GM04504 (cell line): ENCODE data around the gene SLC27A3.

ENCODE experiments used
- DNase-seq: peaks from one replicate; pipeline ENCODE4 v3.0.0-alpha.2; 2012; ENCODE audit warnings: low read depth

Gene SLC27A3

GRCh38 chr1:153799566-153800465 lies 24.6 kb downstream of the SLC27A3 start:
- DNase-seq, result no peak

GRCh38 chr1:153800516-153800915 lies 25.3 kb downstream of the SLC27A3 start:
- DNase-seq, result no peak

DNA sequence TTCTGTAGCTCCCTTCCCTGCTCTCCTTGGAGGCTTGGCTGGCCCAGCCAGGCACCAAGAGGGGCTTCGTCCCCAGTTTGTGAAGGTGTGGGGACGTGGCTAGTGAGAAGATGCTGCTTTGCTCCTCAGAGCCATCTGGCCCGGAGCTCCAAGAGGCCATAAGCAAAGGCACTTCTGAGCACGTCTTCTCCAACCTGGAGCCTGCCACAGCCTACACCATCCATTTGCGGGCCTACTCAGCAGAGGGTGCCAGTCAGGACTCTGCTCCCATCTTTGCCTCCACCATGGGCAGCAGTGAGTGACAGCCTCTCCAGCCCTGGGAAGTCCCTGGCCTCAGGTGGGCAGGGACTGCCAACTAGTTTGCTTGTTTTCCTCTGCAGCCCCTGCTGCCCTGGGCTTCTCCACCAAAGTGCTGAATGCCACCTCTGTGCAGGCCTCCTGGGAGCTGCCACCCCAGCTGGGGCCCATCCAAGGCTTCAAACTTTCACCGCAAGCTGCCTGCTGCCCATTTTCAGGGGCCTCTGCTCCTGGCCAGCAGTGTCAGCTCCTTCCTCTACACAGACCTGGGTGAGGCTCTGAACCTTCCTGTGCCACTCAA lies 25.9 kb downstream of the SLC27A3 start:
- no peak for DNase-seq

- no peak for DNase-seq
Observed at GRCh38 chr1:153801786-153802697, 26.8 kb downstream of the SLC27A3 start.

GRCh38 chr1:153803470-153804056 lies 28.4 kb downstream of the SLC27A3 start:
- no peak for DNase-seq

DNA sequence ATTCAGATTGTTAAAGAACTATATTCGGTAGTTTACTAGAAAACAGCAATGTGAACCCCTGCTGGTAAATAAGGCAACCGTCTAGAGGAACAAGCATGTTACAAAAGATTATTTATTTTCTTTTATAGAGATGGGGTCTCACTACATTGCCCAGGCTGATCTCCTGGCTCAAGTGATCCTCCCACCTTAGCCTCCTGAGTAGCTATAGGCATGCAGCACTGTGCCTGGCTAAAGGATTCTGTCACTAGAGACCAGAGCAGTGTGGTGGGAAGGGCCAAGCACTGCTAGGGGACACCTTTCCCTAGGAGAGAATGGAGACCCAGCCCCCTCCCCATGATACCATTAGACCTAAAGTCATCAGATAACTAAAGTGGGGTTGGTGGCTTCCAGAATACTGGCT lies 28.9 kb downstream of the SLC27A3 start:
- DNase-seq, result no peak

DNA sequence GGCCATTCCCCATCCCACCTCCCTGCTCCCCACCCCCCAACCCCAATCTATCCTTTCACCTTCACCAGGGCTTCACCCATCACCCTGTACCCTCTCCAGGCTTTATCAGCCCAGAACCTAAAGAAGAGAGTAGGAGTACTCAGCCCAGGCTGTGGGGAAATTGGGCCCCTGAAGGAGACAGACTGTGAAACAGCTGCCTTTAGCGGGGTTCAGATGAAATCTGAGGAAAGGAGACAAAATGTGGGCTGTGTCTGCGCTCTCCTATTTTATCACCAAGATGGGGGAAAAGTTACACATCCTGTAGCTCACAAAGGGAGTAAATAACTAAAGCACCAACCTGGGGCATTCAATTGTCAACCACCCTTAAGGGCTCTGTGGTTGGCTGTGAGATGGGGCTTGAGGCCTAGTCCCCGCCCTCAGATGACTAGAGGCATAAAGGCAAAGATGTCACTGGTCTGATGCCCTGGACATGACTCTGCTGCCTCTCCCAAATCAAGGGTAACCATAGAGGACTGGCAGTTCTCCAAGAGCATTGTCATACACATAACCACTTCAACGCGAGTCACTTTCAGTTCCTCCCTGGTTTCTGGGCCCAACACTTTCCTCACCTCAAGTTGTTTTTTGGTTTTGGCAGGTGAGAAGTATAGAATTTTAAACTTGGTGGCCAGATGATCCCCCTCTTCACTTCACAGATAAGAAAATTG lies 30.0 kb downstream of the SLC27A3 start:
- peak; percentile 80 for DNase-seq

GRCh38 chr1:153805886-153806719 lies 30.9 kb downstream of the SLC27A3 start:
- DNase-seq, result no peak

DNA sequence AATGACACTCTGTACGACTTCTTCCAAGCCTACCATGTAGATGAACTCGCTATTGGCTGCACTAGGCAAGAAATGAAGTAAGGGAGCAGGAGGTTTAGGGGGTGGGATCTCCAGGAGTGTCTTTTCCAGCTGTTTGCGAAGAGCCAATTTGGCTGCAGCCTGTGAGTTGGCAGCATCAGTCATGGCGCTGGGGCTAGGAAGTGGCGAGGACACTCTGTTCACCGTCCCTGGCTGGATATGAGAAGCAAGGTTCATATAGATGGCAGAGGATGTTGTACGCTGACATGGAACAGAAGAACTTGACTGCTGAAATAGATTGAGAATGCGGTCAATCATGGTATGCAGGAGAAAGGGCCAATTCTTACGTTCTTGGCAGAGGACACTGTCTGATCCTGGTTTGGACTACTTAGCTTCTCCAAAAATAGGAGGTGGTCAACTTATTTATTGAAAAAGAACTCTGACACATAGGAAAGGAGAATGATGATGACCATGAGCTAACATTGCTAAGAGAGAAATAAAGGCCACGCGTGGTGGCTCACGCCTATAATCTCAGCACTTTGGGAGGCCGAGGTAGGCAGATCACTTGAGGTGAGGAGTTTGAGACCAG lies 41.2 kb downstream of the SLC27A3 start:
- DNase-seq, result no peak

DNA sequence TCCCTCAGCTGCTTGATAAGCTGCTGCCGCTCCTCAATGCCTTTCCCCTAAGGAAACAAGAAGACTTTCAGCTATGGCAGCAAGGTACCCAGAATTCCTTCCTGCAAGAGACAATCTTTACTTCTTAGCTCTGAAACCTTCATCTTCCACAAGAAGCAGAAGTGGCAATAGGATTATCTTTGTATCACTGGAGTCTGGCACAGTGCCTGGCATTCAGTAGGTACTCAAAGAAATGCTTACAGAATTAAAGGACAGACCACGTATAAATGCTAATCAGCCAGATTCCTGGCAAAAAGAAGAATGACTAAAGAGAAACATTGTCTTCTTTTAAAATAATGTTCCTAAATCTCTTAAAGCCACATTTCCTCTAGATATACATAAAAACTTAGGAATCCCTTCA lies 43.7 kb downstream of the SLC27A3 start:
- DNase-seq, result no peak

GRCh38 chr1:153827168-153827964 lies 52.2 kb downstream of the SLC27A3 start:
- no peak for DNase-seq
